ENCODE data around the gene NTN4. TPM values are rescaled to one million over a fixed set of nuclear protein-coding genes. Genes with fewer than 3 reads are reported as not detected.

NTN4 gene
- total RNA-seq, 1 donor from 2014 or later: 120 TPM

GRCh38 chr12:95614390-95614982 is 176.1 kb downstream of the NTN4 start:
- TF ChIP-seq, protein P1, sequence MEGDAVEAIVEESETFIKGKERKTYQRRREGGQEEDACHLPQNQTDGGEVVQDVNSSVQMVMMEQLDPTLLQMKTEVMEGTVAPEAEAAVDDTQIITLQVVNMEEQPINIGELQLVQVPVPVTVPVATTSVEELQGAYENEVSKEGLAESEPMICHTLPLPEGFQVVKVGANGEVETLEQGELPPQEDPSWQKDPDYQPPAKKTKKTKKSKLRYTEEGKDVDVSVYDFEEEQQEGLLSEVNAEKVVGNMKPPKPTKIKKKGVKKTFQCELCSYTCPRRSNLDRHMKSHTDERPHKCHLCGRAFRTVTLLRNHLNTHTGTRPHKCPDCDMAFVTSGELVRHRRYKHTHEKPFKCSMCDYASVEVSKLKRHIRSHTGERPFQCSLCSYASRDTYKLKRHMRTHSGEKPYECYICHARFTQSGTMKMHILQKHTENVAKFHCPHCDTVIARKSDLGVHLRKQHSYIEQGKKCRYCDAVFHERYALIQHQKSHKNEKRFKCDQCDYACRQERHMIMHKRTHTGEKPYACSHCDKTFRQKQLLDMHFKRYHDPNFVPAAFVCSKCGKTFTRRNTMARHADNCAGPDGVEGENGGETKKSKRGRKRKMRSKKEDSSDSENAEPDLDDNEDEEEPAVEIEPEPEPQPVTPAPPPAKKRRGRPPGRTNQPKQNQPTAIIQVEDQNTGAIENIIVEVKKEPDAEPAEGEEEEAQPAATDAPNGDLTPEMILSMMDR (conservative IDR thresholded peaks at IDR 0.05; ENCODE audit: low read depth, low read length): no peak
- no peak for DNase-seq (ENCODE audit: low read depth)

GRCh38 chr12:95613021-95613420 is 177.5 kb downstream of the NTN4 start:
- TF ChIP-seq, protein P1 (conservative IDR thresholded peaks at IDR 0.05; ENCODE audit: low read depth, low read length): no peak
- DNase-seq (ENCODE audit: low read depth): no peak
- H3K4me3 ChIP-seq (ENCODE audit: low read depth, low read length): no peak overlapping the region

More at GRCh38 chr12:95614390-95614982, 176.1 kb downstream of the NTN4 start:
- H3K4me3 ChIP-seq (ENCODE audit: low read depth, low read length): no peak overlapping the region

DNA sequence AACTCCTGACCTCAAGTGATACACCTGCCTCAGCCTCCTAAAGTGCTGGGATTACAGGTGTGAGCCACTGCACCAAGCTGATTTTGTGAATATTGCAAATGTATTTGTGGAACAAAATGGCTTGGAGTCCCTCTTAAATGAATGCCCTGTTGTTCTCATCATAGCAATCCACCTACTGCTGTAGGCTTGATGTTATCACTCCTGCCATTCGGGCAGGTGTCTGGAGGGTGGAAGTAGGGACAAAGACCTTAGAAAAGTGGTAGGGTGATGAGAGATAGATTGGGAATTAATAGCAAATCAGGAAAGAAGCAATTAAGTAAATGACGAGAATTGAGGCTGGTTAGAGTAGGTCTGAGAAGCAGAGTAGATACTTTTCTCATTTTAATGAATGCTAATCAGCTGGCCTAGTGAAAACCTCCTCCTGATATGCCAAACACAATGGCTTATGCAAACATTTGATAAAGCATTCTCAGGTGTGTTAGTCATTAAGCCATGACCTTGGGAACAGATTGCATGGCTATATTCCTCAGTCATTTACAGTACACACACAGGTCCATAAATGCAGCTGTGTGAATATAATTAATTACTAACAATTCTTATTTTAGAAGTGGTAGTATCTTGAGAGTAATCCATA is 178.8 kb downstream of the NTN4 start:
- TF ChIP-seq, protein P1 (conservative IDR thresholded peaks at IDR 0.05; ENCODE audit: low read depth, low read length): no peak
- no peak overlapping the region for H3K4me3 ChIP-seq (ENCODE audit: low read depth, low read length)
- no peak for DNase-seq (ENCODE audit: low read depth)

GRCh38 chr12:95608252-95609033 is 182.1 kb downstream of the NTN4 start:
- TF ChIP-seq, protein P1 (conservative IDR thresholded peaks at IDR 0.05; ENCODE audit: low read depth, low read length): no peak

More at GRCh38 chr12:95608252-95609033, 182.1 kb downstream of the NTN4 start:
- no peak for DNase-seq (ENCODE audit: low read depth)
- no peak overlapping the region for H3K4me3 ChIP-seq (ENCODE audit: low read depth, low read length)

Other genes starting within 250 kb of the NTN4 start
- 2.1 and 7.9 TPM in 2 replicates for gene USP44, start 239.3 kb downstream of the NTN4 start, total RNA-seq
- 36.5 and 37.2 TPM in 2 replicates for gene SNRPF, start 68.2 kb upstream of the NTN4 start, total RNA-seq
- gene CCDC38, start 151.8 kb upstream of the NTN4 start, total RNA-seq: 0.06 TPM in 1 of 2 replicates, not detected in the other
- gene AMDHD1, start 152.6 kb upstream of the NTN4 start, total RNA-seq: 0.22 TPM in 1 of 2 replicates, not detected in the other
- gene HAL, start 205.6 kb upstream of the NTN4 start, total RNA-seq: 0.23 TPM in 1 of 2 replicates, not detected in the other
- gene LTA4H, start 244.8 kb upstream of the NTN4 start, total RNA-seq: 77.2 and 79.6 TPM in 2 replicates

Data from epithelial cell of proximal tubule (primary cell).